HEK293 (cell line): Measurements from ENCODE around the gene ADAR.
A peak's percentile ranks its signal among the peaks of the same experiment; 100 is the strongest.

ENCODE experiments used
- AEBP2 ChIP-seq: fragments of 450-650 bp; formaldehyde crosslinking; IDR thresholded peaks from 2 replicates; pipeline ENCODE4 v1.5.1; 2016; ENCODE audit warnings: missing biosample characterization, missing genetic modification characterization, borderline replicate concordance
- BCL11A ChIP-seq: fragments of 450-650 bp; formaldehyde crosslinking; IDR thresholded peaks from 2 replicates; pipeline ENCODE4 v1.5.1; 2016; ENCODE audit warnings: low read depth, missing biosample characterization, missing genetic modification characterization
- GFI1B ChIP-seq: fragments of 450-650 bp; formaldehyde crosslinking; IDR thresholded peaks from 2 replicates; pipeline ENCODE4 v1.5.1; 2016; ENCODE audit warnings: missing biosample characterization, missing genetic modification characterization
- HOXD13 ChIP-seq: sonication (generic); formaldehyde crosslinking; IDR thresholded peaks from 2 replicates; pipeline ENCODE4 v1.8.0; 2022; ENCODE audit warnings: missing genetic modification reagents, borderline replicate concordance
- MZF1 ChIP-seq: fragments of 450-650 bp; formaldehyde crosslinking; IDR thresholded peaks from 2 replicates; pipeline ENCODE4 v1.5.1; 2017; ENCODE audit warnings: missing biosample characterization, missing genetic modification characterization, borderline replicate concordance
- SP7 ChIP-seq: fragments of 450-650 bp; formaldehyde crosslinking; IDR thresholded peaks from 2 replicates; pipeline ENCODE4 v1.5.1; 2016; ENCODE audit warnings: missing biosample characterization, missing genetic modification characterization
- ZBTB20 ChIP-seq: fragments of 450-650 bp; formaldehyde crosslinking; IDR thresholded peaks from 2 replicates; pipeline ENCODE4 v1.5.1; 2016; ENCODE audit warnings: missing biosample characterization, missing genetic modification characterization
- ZBTB44 ChIP-seq: fragments of 450-650 bp; IDR thresholded peaks from 2 replicates; pipeline ENCODE4 v1.5.1; 2018; ENCODE audit warnings: missing biosample characterization, mild to moderate bottlenecking, missing genetic modification characterization
- ZBTB7A ChIP-seq: fragments of 450-650 bp; formaldehyde crosslinking; IDR thresholded peaks from 2 replicates; pipeline ENCODE4 v1.5.1; 2016; ENCODE audit warnings: low read depth, missing biosample characterization, missing genetic modification characterization
- ZNF16 ChIP-seq: fragments of 450-650 bp; formaldehyde crosslinking; IDR thresholded peaks from 2 replicates; pipeline ENCODE4 v1.5.1; 2016; ENCODE audit warnings: low read depth, missing biosample characterization, missing genetic modification characterization
- ZNF174 ChIP-seq: fragments of 450-650 bp; formaldehyde crosslinking; IDR thresholded peaks from 2 replicates; pipeline ENCODE4 v1.5.0; 2017; ENCODE audit warnings: missing biosample characterization, mild to moderate bottlenecking, missing genetic modification characterization
- ZNF274 ChIP-seq, 2 experiments: fragments of 200-500 bp in 1 of 2; fragments of 450-650 bp in 1 of 2; sonication (Bioruptor generic) in 1 of 2; formaldehyde crosslinking in 1 of 2; IDR thresholded peaks; 2 replicates each; pipeline versions ENCODE4 v1.5.1 to v1.6.1; 2014 to 2016; ENCODE audit warnings: borderline replicate concordance in 1 of 2, inconsistent platforms in 1 of 2, low read length in 1 of 2, missing biosample characterization in 1 of 2, missing genetic modification characterization in 1 of 2
- ZNF449 ChIP-seq: fragments of 450-650 bp; formaldehyde crosslinking; IDR thresholded peaks from 2 replicates; pipeline ENCODE4 v1.5.1; 2017; ENCODE audit warnings: missing biosample characterization, mild to moderate bottlenecking, missing genetic modification characterization, moderate library complexity
- ZNF585B ChIP-seq: fragments of 450-650 bp; formaldehyde crosslinking; IDR thresholded peaks from 2 replicates; pipeline ENCODE4 v1.5.1; 2016; ENCODE audit warnings: missing biosample characterization, missing genetic modification characterization
- ZNF645 ChIP-seq: fragments of 450-650 bp; formaldehyde crosslinking; IDR thresholded peaks from 2 replicates; pipeline ENCODE4; 2016; ENCODE audit warnings: missing biosample characterization, missing genetic modification characterization
- ZNF660 ChIP-seq: fragments of 450-650 bp; IDR thresholded peaks from 2 replicates; pipeline ENCODE4 v1.5.1; 2018; ENCODE audit warnings: missing biosample characterization, mild to moderate bottlenecking, missing genetic modification characterization
- ZNF664 ChIP-seq: fragments of 450-650 bp; formaldehyde crosslinking; IDR thresholded peaks from 2 replicates; pipeline ENCODE4 v1.5.1; 2016; ENCODE audit warnings: missing biosample characterization, missing genetic modification characterization
- ZNF704 ChIP-seq: fragments of 450-650 bp; formaldehyde crosslinking; IDR thresholded peaks from 2 replicates; pipeline ENCODE4 v1.5.1; 2016; ENCODE audit warnings: missing biosample characterization, missing genetic modification characterization
- ZNF776 ChIP-seq: fragments of 450-650 bp; formaldehyde crosslinking; IDR thresholded peaks from 2 replicates; pipeline ENCODE4 v1.5.0; 2017; ENCODE audit warnings: missing biosample characterization, missing genetic modification characterization, borderline replicate concordance
- ZNF785 ChIP-seq: fragments of 450-650 bp; formaldehyde crosslinking; IDR thresholded peaks from 2 replicates; pipeline ENCODE4 v1.5.1; 2016; ENCODE audit warnings: missing biosample characterization, missing genetic modification characterization
- ZNF791 ChIP-seq: fragments of 450-650 bp; formaldehyde crosslinking; IDR thresholded peaks from 2 replicates; pipeline ENCODE4 v1.5.1; 2016; ENCODE audit warnings: missing biosample characterization, missing genetic modification characterization
- ZSCAN18 ChIP-seq: fragments of 450-650 bp; formaldehyde crosslinking; IDR thresholded peaks from 2 replicates; pipeline ENCODE4 v1.5.1; 2016; ENCODE audit warnings: missing biosample characterization, missing genetic modification characterization
- TF ChIP-seq, protein P1 (sequence below): fragments of 450-650 bp; formaldehyde crosslinking; IDR thresholded peaks from 2 replicates; pipeline ENCODE4 v1.5.1; 2016; ENCODE audit warnings: missing biosample characterization, missing genetic modification characterization
- TF ChIP-seq, protein P2 (sequence below): fragments of 450-650 bp; formaldehyde crosslinking; IDR thresholded peaks from 2 replicates; pipeline ENCODE4 v1.5.1; 2016; ENCODE audit warnings: missing biosample characterization, missing genetic modification characterization, borderline replicate concordance

The ADAR gene

GRCh38 chr1:154627257-154628120, 19.5 kb upstream of the ADAR start (continued):
- TF ChIP-seq ZNF776 (tag by site-specific recombination) (no peak), HOXD13 (CRISPR knock-in tag) (no peak), ZSCAN18 (tag by site-specific recombination) (no peak), ZNF791 (tag by site-specific recombination) (no peak), ZNF664 (0 out of 2 replicates have a peak, but pooled peaks have one; percentile 4), ZNF645 (tag by site-specific recombination) (no peak), AEBP2 (tag by site-specific recombination) (no peak), GFI1B (no peak), ZBTB20 (tag by site-specific recombination) (peak; percentile 85), ZNF174 (tag by site-specific recombination) (no peak), MZF1 (no peak), ZNF785 (no peak), ZNF704 (no peak), ZNF660 (tag by site-specific recombination) (peak; percentile 98), BCL11A (tag by site-specific recombination) (peak; percentile 7; the same call in 1 of the 2 replicates), ZNF274 (IDR thresholded peaks at IDR 0.05; ENCODE audit: low read length) (no peak), ZNF274 (tag by site-specific recombination; IDR thresholded peaks at IDR 0.05; ENCODE audit: borderline replicate concordance) (no peak), ZBTB44 (no peak), ZNF16 (tag by site-specific recombination) (no peak), ZNF449 (tag by site-specific recombination) (no peak), ZBTB7A (tag by site-specific recombination) (no peak), SP7 (peak; percentile 72), ZNF585B (tag by site-specific recombination) (no peak)
- TF ChIP-seq, protein P1, sequence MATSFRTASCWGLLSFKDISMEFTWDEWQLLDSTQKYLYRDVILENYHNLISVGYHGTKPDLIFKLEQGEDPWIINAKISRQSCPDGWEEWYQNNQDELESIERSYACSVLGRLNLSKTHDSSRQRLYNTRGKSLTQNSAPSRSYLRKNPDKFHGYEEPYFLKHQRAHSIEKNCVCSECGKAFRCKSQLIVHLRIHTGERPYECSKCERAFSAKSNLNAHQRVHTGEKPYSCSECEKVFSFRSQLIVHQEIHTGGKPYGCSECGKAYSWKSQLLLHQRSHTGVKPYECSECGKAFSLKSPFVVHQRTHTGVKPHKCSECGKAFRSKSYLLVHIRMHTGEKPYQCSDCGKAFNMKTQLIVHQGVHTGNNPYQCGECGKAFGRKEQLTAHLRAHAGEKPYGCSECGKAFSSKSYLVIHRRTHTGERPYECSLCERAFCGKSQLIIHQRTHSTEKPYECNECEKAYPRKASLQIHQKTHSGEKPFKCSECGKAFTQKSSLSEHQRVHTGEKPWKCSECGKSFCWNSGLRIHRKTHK (tag by site-specific recombination), result no peak
- TF ChIP-seq, protein P2, sequence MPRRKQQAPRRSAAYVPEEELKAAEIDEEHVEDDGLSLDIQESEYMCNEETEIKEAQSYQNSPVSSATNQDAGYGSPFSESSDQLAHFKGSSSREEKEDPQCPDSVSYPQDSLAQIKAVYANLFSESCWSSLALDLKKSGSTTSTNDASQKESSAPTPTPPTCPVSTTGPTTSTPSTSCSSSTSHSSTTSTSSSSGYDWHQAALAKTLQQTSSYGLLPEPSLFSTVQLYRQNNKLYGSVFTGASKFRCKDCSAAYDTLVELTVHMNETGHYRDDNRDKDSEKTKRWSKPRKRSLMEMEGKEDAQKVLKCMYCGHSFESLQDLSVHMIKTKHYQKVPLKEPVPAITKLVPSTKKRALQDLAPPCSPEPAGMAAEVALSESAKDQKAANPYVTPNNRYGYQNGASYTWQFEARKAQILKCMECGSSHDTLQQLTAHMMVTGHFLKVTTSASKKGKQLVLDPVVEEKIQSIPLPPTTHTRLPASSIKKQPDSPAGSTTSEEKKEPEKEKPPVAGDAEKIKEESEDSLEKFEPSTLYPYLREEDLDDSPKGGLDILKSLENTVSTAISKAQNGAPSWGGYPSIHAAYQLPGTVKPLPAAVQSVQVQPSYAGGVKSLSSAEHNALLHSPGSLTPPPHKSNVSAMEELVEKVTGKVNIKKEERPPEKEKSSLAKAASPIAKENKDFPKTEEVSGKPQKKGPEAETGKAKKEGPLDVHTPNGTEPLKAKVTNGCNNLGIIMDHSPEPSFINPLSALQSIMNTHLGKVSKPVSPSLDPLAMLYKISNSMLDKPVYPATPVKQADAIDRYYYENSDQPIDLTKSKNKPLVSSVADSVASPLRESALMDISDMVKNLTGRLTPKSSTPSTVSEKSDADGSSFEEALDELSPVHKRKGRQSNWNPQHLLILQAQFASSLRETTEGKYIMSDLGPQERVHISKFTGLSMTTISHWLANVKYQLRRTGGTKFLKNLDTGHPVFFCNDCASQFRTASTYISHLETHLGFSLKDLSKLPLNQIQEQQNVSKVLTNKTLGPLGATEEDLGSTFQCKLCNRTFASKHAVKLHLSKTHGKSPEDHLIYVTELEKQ (tag by site-specific recombination), result no peak
